MM.1S (cell line): ENCODE data around the gene WDR49.

Experiments
- DNase-seq: peaks from one replicate; pipeline ENCODE4 v3.0.0-alpha.2; 2015
- H2AFZ ChIP-seq: fragments of 300-600 bp; sonication (generic); 2 replicates; pipeline ENCODE4 v1.6.0; 2016; ENCODE audit warnings: antibody characterized with exemption, low read length
- H3F3A ChIP-seq: fragments of 300-600 bp; sonication (generic); 2 replicates; pipeline ENCODE4 v1.6.1; 2016; ENCODE audit warnings: mild to moderate bottlenecking, antibody characterized with exemption, low read length, moderate library complexity, mixed read lengths; ENCODE audit not compliant: insufficient read depth
- H3K27ac ChIP-seq: fragments of 300-600 bp; sonication (generic); 2 replicates; pipeline ENCODE4 v1.5.1; 2016; ENCODE audit warnings: mild to moderate bottlenecking, low read length
- H3K27me3 ChIP-seq: fragments of 300-600 bp; sonication (generic); replicated peaks from 2 replicates; pipeline ENCODE4 v1.6.0; 2016; ENCODE audit warnings: low read length; ENCODE audit not compliant: insufficient read depth
- H3K36me3 ChIP-seq: fragments of 300-600 bp; sonication (generic); replicated peaks from 2 replicates; pipeline ENCODE4 v1.6.1; 2016; ENCODE audit warnings: mild to moderate bottlenecking, low read length, mixed read lengths; ENCODE audit not compliant: insufficient read depth
- H3K4me1 ChIP-seq: fragments of 300-600 bp; sonication (generic); 2 replicates; pipeline ENCODE4 v1.6.1; 2016; ENCODE audit warnings: low read length, mixed read lengths
- H3K4me2 ChIP-seq: fragments of 300-600 bp; sonication (generic); 2 replicates; pipeline ENCODE4 v1.6.0; 2016; ENCODE audit warnings: low read depth, low read length
- H3K4me3 ChIP-seq: fragments of 300-600 bp; sonication (generic); 2 replicates; pipeline ENCODE4 v1.5.1; 2016; ENCODE audit warnings: low read length, mixed read lengths
- H3K79me2 ChIP-seq: fragments of 300-600 bp; sonication (generic); 2 replicates; pipeline ENCODE4 v1.6.1; 2016; ENCODE audit warnings: mixed run types, low read length, mixed read lengths
- H3K9ac ChIP-seq: fragments of 300-600 bp; sonication (generic); 2 replicates; pipeline ENCODE4 v1.6.1; 2016; ENCODE audit warnings: low read length, mixed read lengths
- H3K9me2 ChIP-seq: fragments of 300-600 bp; sonication (generic); replicated peaks from 2 replicates; pipeline ENCODE4 v1.6.1; 2016; ENCODE audit warnings: mild to moderate bottlenecking, low read length, mixed read lengths; ENCODE audit not compliant: insufficient read depth
- H3K9me3 ChIP-seq: fragments of 300-600 bp; sonication (generic); replicated peaks from 2 replicates; pipeline ENCODE4 v1.6.1; 2016; ENCODE audit warnings: mild to moderate bottlenecking, low read length, mixed read lengths; ENCODE audit not compliant: insufficient read depth
- H4K20me1 ChIP-seq: fragments of 300-600 bp; sonication (generic); 2 replicates; pipeline ENCODE4 v1.6.1; 2016; ENCODE audit warnings: mild to moderate bottlenecking, low read length, moderate library complexity, mixed read lengths; ENCODE audit not compliant: insufficient read depth
- CTCF ChIP-seq: fragments of 300-600 bp; sonication (generic); IDR thresholded peaks from 2 replicates; pipeline ENCODE4 v1.5.1; 2016; ENCODE audit warnings: antibody characterized with exemption, low read length, mixed read lengths
- EZH2 ChIP-seq: fragments of 300-600 bp; sonication (generic); optimal IDR thresholded peaks from 2 replicates; pipeline ENCODE3; 2017; ENCODE audit warnings: low read depth, mild to moderate bottlenecking, antibody characterized with exemption, low read length, mixed read lengths
- EZH2phosphoT487 ChIP-seq: fragments of 300-600 bp; sonication (generic); IDR thresholded peaks from 2 replicates; pipeline ENCODE4 v1.6.1; 2018; ENCODE audit warnings: antibody characterized with exemption, low read length

The WDR49 gene

GRCh38 chr3:167671878-167672427 lies 18.2 kb upstream of the WDR49 start:
- no peaks in the 10 kb centered on the region for H3K27me3 ChIP-seq
- H3K9me2 ChIP-seq: no peaks in the 10 kb centered on the region
- no peaks in the 10 kb centered on the region for H3K4me1 ChIP-seq
- no peak overlapping the region for H3K9ac ChIP-seq
- no peaks in the 10 kb centered on the region for H3K79me2 ChIP-seq
- no peak overlapping the region for H3K27ac ChIP-seq
- no peak overlapping the region for H2AFZ ChIP-seq
- H3F3A ChIP-seq: no peaks in the 10 kb centered on the region
- DNase-seq: no peak
- no peaks in the 10 kb centered on the region for H4K20me1 ChIP-seq
- H3K4me3 ChIP-seq: no peak overlapping the region
- TF ChIP-seq CTCF (no peak), EZH2 (no peak), EZH2phosphoT487 (no peak)
- no peaks in the 10 kb centered on the region for H3K36me3 ChIP-seq
- H3K9me3 ChIP-seq: no peaks in the 10 kb centered on the region
- no peak overlapping the region for H3K4me2 ChIP-seq

DNA sequence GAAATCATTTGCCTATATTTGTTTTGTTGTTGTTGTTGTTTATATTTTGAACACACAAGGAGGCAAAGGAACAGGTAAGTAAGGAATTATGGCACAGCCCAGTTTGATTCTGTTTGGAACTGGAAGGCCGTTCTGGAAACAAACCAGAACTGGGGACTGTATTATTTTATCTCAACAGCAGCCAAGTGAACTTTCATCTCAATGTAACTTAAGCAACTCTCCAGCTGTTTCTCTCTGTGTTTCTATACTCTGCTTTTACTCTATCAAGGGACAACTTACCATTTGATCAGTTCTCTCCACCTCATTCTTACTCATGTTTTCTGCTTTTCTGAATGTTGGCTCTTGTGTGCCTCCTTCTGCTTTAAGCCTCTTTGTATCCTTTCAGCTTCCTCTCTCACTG lies 16.0 kb upstream of the WDR49 start:
- Histone ChIP-seq H3K79me2 (no peaks in the 10 kb centered on the region), H3K4me2 (no peak overlapping the region), H3K9me3 (no peaks in the 10 kb centered on the region), H3K9me2 (no peaks in the 10 kb centered on the region), H3F3A (no peaks in the 10 kb centered on the region), H3K4me1 (no peaks in the 10 kb centered on the region), H4K20me1 (no peaks in the 10 kb centered on the region), H2AFZ (no peak overlapping the region), H3K9ac (no peak overlapping the region), H3K4me3 (no peak overlapping the region), H3K27me3 (no peaks in the 10 kb centered on the region), H3K27ac (no peak overlapping the region), H3K36me3 (no peaks in the 10 kb centered on the region)
- DNase-seq: no peak
- TF ChIP-seq CTCF (no peak), EZH2 (no peak), EZH2phosphoT487 (no peak)

GRCh38 chr3:167668651-167669050 lies 14.9 kb upstream of the WDR49 start:
- Histone ChIP-seq H3K4me3 (no peak overlapping the region), H3K4me1 (no peaks in the 10 kb centered on the region), H3K4me2 (no peak overlapping the region), H2AFZ (no peak overlapping the region), H3K9me3 (no peaks in the 10 kb centered on the region), H3K27ac (no peak overlapping the region), H3K9me2 (no peaks in the 10 kb centered on the region), H3F3A (no peaks in the 10 kb centered on the region), H4K20me1 (no peaks in the 10 kb centered on the region), H3K27me3 (no peaks in the 10 kb centered on the region), H3K79me2 (no peaks in the 10 kb centered on the region), H3K36me3 (no peaks in the 10 kb centered on the region), H3K9ac (no peak overlapping the region)
- TF ChIP-seq EZH2 (no peak), CTCF (no peak), EZH2phosphoT487 (no peak)
- no peak for DNase-seq
